Neural progenitor cell (in vitro differentiated cells): ENCODE results near the gene RNF4. TPM values are rescaled to one million over a fixed set of nuclear protein-coding genes. Genes with fewer than 3 reads are reported as not detected.

Experiments
- DNase-seq: peaks from one replicate; pipeline ENCODE4 v3.0.0-alpha.2; 2016; ENCODE audit warnings: low spot score
- H2AFZ ChIP-seq: fragments of 200-600 bp; sonication (generic); replicated peaks from 2 replicates; pipeline ENCODE4 v1.6.1; 2016; ENCODE audit warnings: antibody characterized with exemption
- H3F3A ChIP-seq: fragments of 200-600 bp; sonication (generic); 2 replicates; pipeline ENCODE4 v1.6.1; 2016; ENCODE audit warnings: antibody characterized with exemption, low read depth
- H3K27ac ChIP-seq: fragments of 200-600 bp; sonication (generic); 2 replicates; pipeline ENCODE4 v1.5.1; 2016; ENCODE audit warnings: mild to moderate bottlenecking
- H3K27me3 ChIP-seq: fragments of 200-600 bp; sonication (generic); 2 replicates; pipeline ENCODE4 v1.6.1; 2016; ENCODE audit warnings: mild to moderate bottlenecking, moderate library complexity
- H3K36me3 ChIP-seq: fragments of 200-600 bp; sonication (generic); 2 replicates; pipeline ENCODE4 v1.5.1; 2016
- H3K4me1 ChIP-seq: fragments of 200-600 bp; sonication (generic); 2 replicates; pipeline ENCODE4 v1.6.1; 2016; ENCODE audit warnings: mixed run types
- H3K4me2 ChIP-seq: fragments of 200-600 bp; sonication (generic); 2 replicates; pipeline ENCODE4 v1.6.1; 2016
- H3K4me3 ChIP-seq: fragments of 200-600 bp; sonication (generic); 2 replicates; pipeline ENCODE4 v1.5.1; 2016
- H3K79me2 ChIP-seq: fragments of 200-600 bp; sonication (generic); 2 replicates; pipeline ENCODE4 v1.6.1; 2016; ENCODE audit warnings: low read depth
- H3K9ac ChIP-seq: fragments of 200-600 bp; sonication (generic); 2 replicates; pipeline ENCODE4 v1.6.1; 2016
- H3K9me3 ChIP-seq: fragments of 200-600 bp; sonication (generic); 2 replicates; pipeline ENCODE4 v1.5.1; 2016; ENCODE audit warnings: low read depth
- H4K20me1 ChIP-seq: fragments of 200-600 bp; sonication (generic); 2 replicates; pipeline ENCODE4 v1.6.1; 2016; ENCODE audit warnings: low read depth
- H3K27ac Mint-ChIP-seq: 3 replicates; pipeline ENCODE4 v1.8.0; 2021; ENCODE audit warnings: mixed read lengths
- H3K27me3 Mint-ChIP-seq: 2 replicates; pipeline ENCODE4 v1.8.0; 2022; ENCODE audit warnings: low read depth, mild to moderate bottlenecking, inconsistent platforms, moderate library complexity, mixed read lengths; ENCODE audit not compliant: insufficient read depth
- H3K36me3 Mint-ChIP-seq: 3 replicates; pipeline ENCODE4 v1.8.0; 2021; ENCODE audit warnings: mixed read lengths
- H3K4me1 Mint-ChIP-seq: 3 replicates; pipeline ENCODE4 v1.8.0; 2021; ENCODE audit warnings: mixed read lengths
- H3K4me3 Mint-ChIP-seq: 3 replicates; pipeline ENCODE4 v1.8.0; 2021; ENCODE audit warnings: mild to moderate bottlenecking, moderate library complexity, mixed read lengths
- H3K9me3 Mint-ChIP-seq: 3 replicates; pipeline ENCODE4 v1.8.0; 2020; ENCODE audit warnings: mixed read lengths
- EZH2 ChIP-seq: fragments of 200-600 bp; sonication (generic); IDR thresholded peaks from 2 replicates; pipeline ENCODE4 v1.6.1; 2017; ENCODE audit warnings: antibody characterized with exemption, mild to moderate bottlenecking, moderate library complexity
- EZH2phosphoT487 ChIP-seq: fragments of 200-600 bp; sonication (generic); IDR thresholded peaks from 2 replicates; pipeline ENCODE4 v1.6.1; 2017; ENCODE audit warnings: antibody characterized with exemption
- total RNA-seq: library from RNA; depleted of rRNA; stranded (reverse); fragments of >200 nt; gene quantifications from 2 replicates; pipeline ENCODE4 v1.2.3, GENCODE V29; 2015; ENCODE audit warnings: low replicate concordance
- TF ChIP-seq, protein P1 (sequence below): fragments of 200-600 bp; sonication (generic); IDR thresholded peaks from 2 replicates; pipeline ENCODE4 v1.5.1; 2017; ENCODE audit warnings: antibody characterized with exemption, mild to moderate bottlenecking

Gene RNF4
- total RNA-seq, 1 donor from 2014 or later = 73.8 TPM

DNA sequence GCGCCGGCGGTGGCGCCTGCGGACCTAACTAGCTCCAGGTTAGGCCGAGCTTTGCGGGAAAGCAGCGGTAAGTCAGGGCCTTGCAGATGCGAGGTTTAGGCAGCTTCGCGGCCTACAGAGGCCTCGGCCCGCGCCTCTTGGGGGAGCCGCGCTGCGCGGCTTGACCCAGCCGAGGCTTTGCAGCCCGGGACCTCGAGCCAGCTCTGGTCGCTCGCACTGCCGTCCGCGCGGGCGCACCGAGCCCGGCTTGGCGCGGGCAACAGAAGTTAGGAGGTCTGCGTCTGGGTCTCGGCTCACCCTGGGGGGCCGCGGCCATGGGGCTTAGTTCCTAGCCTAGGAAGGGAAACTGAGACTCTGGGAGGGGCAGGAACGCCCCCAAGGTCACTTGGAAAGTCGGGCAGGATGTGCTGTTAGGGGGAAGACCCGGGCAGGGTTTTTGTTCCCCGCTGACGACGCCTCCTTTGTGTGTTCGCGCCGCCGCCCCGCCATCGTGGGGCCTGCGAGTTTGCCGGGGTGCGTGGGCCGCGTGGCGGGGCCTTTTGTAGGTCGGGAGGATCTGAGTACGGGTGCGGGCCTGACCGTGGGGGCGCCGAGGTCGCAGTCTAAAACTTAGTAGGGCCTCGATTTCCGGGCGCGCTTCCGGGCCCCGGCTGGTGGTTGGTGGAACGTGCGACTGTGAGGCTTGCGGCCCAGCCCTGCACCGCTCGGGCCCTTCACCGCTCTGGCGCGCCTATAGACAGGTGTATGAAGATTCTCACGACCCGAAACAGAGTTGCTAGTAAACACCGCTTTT is 482 bp downstream of the RNF4 start:
- peaks cover 30% of the 10 kb centered on the region for H3F3A ChIP-seq
- peak overlapping the region; percentile 88 for H3K9ac ChIP-seq
- Mint-ChIP-seq H3K27me3 (peaks cover 9% of the 10 kb centered on the region), H3K36me3 (peaks cover 34% of the 10 kb centered on the region), H3K9me3 (peaks cover 11% of the 10 kb centered on the region), H3K4me1 (peaks cover 25% of the 10 kb centered on the region), H3K4me3 (peak overlapping the region; percentile 96), H3K27ac (peak overlapping the region; percentile 78)
- peaks cover 16% of the 10 kb centered on the region for H3K36me3 ChIP-seq
- peak; percentile 60 for DNase-seq
- H2AFZ ChIP-seq = no peak overlapping the region
- peak overlapping the region; percentile 78 for H3K27ac ChIP-seq
- H3K27me3 ChIP-seq = no peaks in the 10 kb centered on the region
- H3K9me3 ChIP-seq = no peaks in the 10 kb centered on the region
- H3K4me3 ChIP-seq = peak overlapping the region; percentile 84
- H4K20me1 ChIP-seq = peaks cover 37% of the 10 kb centered on the region
- peak overlapping the region; percentile 99 for H3K4me2 ChIP-seq
- H3K4me1 ChIP-seq = peaks cover 8% of the 10 kb centered on the region
- peaks cover 77% of the 10 kb centered on the region for H3K79me2 ChIP-seq
- TF ChIP-seq EZH2 = no peak

DNA sequence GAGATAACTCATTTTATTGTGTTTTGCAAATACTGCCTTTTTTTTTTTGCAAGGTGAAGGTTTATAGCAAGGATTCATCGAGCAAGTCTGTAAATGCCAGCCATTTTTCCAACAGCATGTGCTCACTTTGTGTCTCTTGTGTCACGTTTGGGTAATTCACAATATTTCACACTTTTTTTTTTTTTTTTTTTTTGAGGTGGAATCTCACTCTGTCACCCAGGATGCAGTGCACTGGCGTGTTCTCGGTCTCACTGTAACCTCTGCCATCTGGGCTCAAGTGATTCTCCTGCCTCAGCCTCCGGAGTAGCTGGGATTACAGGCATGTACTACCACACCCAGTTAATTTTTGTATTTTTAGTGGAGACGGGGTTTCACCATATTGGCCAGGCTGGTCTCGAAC is 1.9 kb downstream of the RNF4 start:
- peaks cover 8% of the 10 kb centered on the region for H3K4me1 ChIP-seq
- Mint-ChIP-seq H3K9me3 (peaks cover 14% of the 10 kb centered on the region), H3K4me3 (peak overlapping the region; percentile 96), H3K27ac (no peak overlapping the region), H3K27me3 (peaks cover 6% of the 10 kb centered on the region), H3K36me3 (peaks cover 39% of the 10 kb centered on the region), H3K4me1 (peaks cover 28% of the 10 kb centered on the region)
- peak overlapping the region; percentile 99 for H3K4me2 ChIP-seq
- H2AFZ ChIP-seq = no peak overlapping the region
- H3K36me3 ChIP-seq = peaks cover 16% of the 10 kb centered on the region
- H3F3A ChIP-seq = peaks cover 25% of the 10 kb centered on the region
- peak overlapping the region; percentile 88 for H3K9ac ChIP-seq
- TF ChIP-seq, protein P1, sequence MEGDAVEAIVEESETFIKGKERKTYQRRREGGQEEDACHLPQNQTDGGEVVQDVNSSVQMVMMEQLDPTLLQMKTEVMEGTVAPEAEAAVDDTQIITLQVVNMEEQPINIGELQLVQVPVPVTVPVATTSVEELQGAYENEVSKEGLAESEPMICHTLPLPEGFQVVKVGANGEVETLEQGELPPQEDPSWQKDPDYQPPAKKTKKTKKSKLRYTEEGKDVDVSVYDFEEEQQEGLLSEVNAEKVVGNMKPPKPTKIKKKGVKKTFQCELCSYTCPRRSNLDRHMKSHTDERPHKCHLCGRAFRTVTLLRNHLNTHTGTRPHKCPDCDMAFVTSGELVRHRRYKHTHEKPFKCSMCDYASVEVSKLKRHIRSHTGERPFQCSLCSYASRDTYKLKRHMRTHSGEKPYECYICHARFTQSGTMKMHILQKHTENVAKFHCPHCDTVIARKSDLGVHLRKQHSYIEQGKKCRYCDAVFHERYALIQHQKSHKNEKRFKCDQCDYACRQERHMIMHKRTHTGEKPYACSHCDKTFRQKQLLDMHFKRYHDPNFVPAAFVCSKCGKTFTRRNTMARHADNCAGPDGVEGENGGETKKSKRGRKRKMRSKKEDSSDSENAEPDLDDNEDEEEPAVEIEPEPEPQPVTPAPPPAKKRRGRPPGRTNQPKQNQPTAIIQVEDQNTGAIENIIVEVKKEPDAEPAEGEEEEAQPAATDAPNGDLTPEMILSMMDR = no peak
- TF ChIP-seq EZH2 = no peak
- TF ChIP-seq EZH2phosphoT487 = no peak
- no peaks in the 10 kb centered on the region for H3K9me3 ChIP-seq
- H3K27ac ChIP-seq = no peak overlapping the region
- no peak for DNase-seq
- peaks cover 91% of the 10 kb centered on the region for H3K79me2 ChIP-seq
- H4K20me1 ChIP-seq = peaks cover 46% of the 10 kb centered on the region
- no peaks in the 10 kb centered on the region for H3K27me3 ChIP-seq
- H3K4me3 ChIP-seq = peak overlapping the region; percentile 84

DNA sequence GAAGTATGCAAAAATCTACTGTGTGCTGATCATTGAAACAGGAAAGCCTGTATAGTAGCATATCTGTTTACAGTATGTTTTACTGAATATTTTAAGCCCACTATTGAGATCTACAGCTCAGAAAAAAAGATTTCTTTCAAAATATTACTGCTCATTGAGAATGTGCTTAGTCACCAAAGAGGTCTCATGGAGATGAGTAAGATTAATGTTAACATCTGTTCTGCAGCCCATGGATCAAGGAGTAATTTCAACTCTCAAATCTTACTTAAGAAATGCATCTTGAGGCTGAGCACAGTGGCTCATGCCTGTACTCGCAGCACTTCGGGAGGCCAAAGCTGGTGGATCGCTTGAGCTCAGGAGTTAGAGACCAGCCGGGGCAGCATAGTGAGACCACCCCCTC is 3.3 kb downstream of the RNF4 start:
- no peak for DNase-seq
- H3K4me2 ChIP-seq = no peak overlapping the region
- peaks cover 47% of the 10 kb centered on the region for H3K36me3 Mint-ChIP-seq
- no peak for TF ChIP-seq EZH2
- TF ChIP-seq EZH2phosphoT487 = no peak
- TF ChIP-seq, protein P1 = no peak
- peaks cover 96% of the 10 kb centered on the region for H3K79me2 ChIP-seq
- peaks cover 6% of the 10 kb centered on the region for H3K27me3 Mint-ChIP-seq
- no peaks in the 10 kb centered on the region for H3K27me3 ChIP-seq
- peaks cover 23% of the 10 kb centered on the region for H3K4me1 Mint-ChIP-seq
- no peak overlapping the region for H3K4me3 ChIP-seq
- H3K9me3 Mint-ChIP-seq = peaks cover 14% of the 10 kb centered on the region
- no peak overlapping the region for H3K9ac ChIP-seq
- no peaks in the 10 kb centered on the region for H3K9me3 ChIP-seq
- H3K4me1 ChIP-seq = peaks cover 8% of the 10 kb centered on the region
- H3K27ac ChIP-seq = no peak overlapping the region
- H3K36me3 ChIP-seq = peaks cover 16% of the 10 kb centered on the region
- no peak overlapping the region for H3K4me3 Mint-ChIP-seq
- H2AFZ ChIP-seq = no peak overlapping the region
- H3K27ac Mint-ChIP-seq = no peak overlapping the region
- H4K20me1 ChIP-seq = peaks cover 60% of the 10 kb centered on the region
- peaks cover 25% of the 10 kb centered on the region for H3F3A ChIP-seq

DNA sequence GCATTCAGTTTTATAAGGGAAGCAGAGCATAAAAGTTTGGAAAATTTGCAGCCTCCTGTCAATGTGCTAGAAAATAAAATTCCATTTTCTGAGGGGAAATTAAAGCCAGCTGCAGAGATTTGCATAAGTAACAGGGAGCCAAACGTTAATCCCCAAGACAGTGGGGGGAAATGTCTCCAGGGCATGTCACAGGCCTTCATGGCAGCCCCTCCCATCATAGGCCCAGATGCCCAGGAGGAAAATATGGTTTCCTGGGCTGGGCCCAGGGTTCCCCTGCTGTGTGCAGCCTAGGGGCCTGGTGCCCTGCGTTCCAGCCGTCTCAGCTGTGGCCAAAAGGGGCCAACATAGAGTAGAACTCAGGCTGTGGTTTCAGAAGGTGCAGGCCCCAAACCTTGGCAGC is 9.3 kb downstream of the RNF4 start:
- no peaks in the 10 kb centered on the region for H3K9me3 ChIP-seq
- no peak overlapping the region for H3K4me3 Mint-ChIP-seq
- H3K4me1 Mint-ChIP-seq = peaks cover 43% of the 10 kb centered on the region
- peaks cover 4% of the 10 kb centered on the region for H3K9me3 Mint-ChIP-seq
- DNase-seq = no peak
- TF ChIP-seq, protein P1 = no peak
- TF ChIP-seq EZH2phosphoT487 = no peak
- TF ChIP-seq EZH2 = no peak
- H4K20me1 ChIP-seq = peaks cover 89% of the 10 kb centered on the region
- H3K9ac ChIP-seq = no peak overlapping the region
- peaks cover 32% of the 10 kb centered on the region for H3K36me3 Mint-ChIP-seq
- H3F3A ChIP-seq = peaks cover 5% of the 10 kb centered on the region
- H3K27ac ChIP-seq = no peak overlapping the region
- H3K27me3 Mint-ChIP-seq = peaks cover 4% of the 10 kb centered on the region
- H3K4me1 ChIP-seq = peaks cover 21% of the 10 kb centered on the region
- H3K27me3 ChIP-seq = no peaks in the 10 kb centered on the region
- no peak overlapping the region for H3K27ac Mint-ChIP-seq
- peaks cover 100% of the 10 kb centered on the region for H3K79me2 ChIP-seq
- no peak overlapping the region for H3K4me3 ChIP-seq
- no peaks in the 10 kb centered on the region for H3K36me3 ChIP-seq
- no peak overlapping the region for H3K4me2 ChIP-seq
- H2AFZ ChIP-seq = no peak overlapping the region
